ENCODE results near the gene RBFOX2. TPM values are rescaled to one million over a fixed set of nuclear protein-coding genes. Genes with fewer than 3 reads are reported as not detected.

Gene RBFOX2
- total and polyA plus RNA-seq, 2 of the 8 experiments (the other 6 are each of a cell fraction or from before 2014, with no cell fraction given): 121 to 122 TPM

DNA sequence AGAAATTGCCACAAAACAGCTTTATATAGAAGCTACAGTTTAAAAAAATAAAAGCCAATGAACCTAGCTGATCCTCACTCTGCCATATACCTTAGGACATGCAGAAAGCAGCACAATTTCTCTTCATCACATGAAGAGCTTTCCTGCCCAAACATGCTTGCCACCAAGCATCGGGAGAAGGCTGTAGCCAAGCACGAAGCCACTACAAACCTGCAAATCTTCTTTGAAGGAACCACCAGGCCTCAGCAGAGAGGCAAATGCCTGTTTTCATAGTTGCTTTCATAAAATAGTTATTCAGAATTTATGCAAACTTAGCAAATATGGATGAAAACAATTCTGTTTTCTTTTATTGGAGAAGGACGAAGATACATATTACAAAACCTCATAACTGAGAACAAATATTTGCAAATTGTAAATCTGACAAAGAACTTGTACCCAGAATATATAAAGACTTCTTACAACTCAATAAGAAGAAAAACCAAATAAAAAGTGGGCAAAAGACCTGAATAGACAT, 100.3 kb downstream of the RBFOX2 start:
- Histone ChIP-seq H3K56ac (replicated peaks; ENCODE audit: insufficient read length, low read depth, low read length) (no peak overlapping the region), H3K18ac (ENCODE audit: extremely low read depth, low read length) (no peak overlapping the region), H3K4me3 (ENCODE audit: extremely low read depth in 1 of 4, insufficient read depth in 2 of 4, low read depth in 3 of 4, low read length in 4 of 4) (no peak overlapping the region), H3K23me2 (ENCODE audit: low read depth, low read length) (no peaks in the 10 kb centered on the region), H4K5ac (ENCODE audit: insufficient read length, low read depth, low read length) (no peak overlapping the region), H3K9me3 (ENCODE audit: insufficient read depth in 2 of 2, low read depth in 1 of 2, low read length in 1 of 2) (no peaks in the 10 kb centered on the region), H3K9ac (replicated peaks in 1 of 4; ENCODE audit: extremely low read depth in 1 of 4, low read depth in 3 of 4, low read length in 3 of 4) (no peak overlapping the region), H3K4me1 (replicated peaks in 1 of 4; ENCODE audit: control insufficient read depth in 3 of 4, insufficient read depth in 4 of 4, low read length in 3 of 4) (peaks cover 0 to 2% (median 0%) of the 10 kb centered on the region in 4 experiments; a peak in 1 of 7 replicates), H3K27ac (ENCODE audit: low read depth, low read length) (no peak overlapping the region), H4K20me1 (replicated peaks in 1 of 2; ENCODE audit: control insufficient read depth in 1 of 2, insufficient read depth in 2 of 2, low read length in 2 of 2) (peaks cover 0 to 4% of the 10 kb centered on the region in 2 experiments), H4K91ac (replicated peaks; ENCODE audit: insufficient read length, low read length) (no peak overlapping the region), H2BK5ac (ENCODE audit: low read depth, low read length) (no peak overlapping the region), H2BK12ac (ENCODE audit: low read depth, low read length) (no peak overlapping the region), H3K79me1 (ENCODE audit: low read depth, low read length) (no peaks in the 10 kb centered on the region; the same call in 1 of the 2 replicates), H3K4me2 (ENCODE audit: insufficient read depth in 1 of 2, low read depth in 2 of 2, low read length in 2 of 2) (no peak overlapping the region), H3K27me3 (replicated peaks in 1 of 4; ENCODE audit: control insufficient read depth in 3 of 4, extremely low read depth in 1 of 4, insufficient read depth in 3 of 4, low read length in 3 of 4) (no peaks in the 10 kb centered on the region), H2BK15ac (ENCODE audit: low read length) (no peak overlapping the region), H4K8ac (ENCODE audit: extremely low read depth, insufficient read depth, low read length) (no peak overlapping the region), H3K14ac (ENCODE audit: insufficient read length) (no peak overlapping the region), H2BK20ac (ENCODE audit: low read length) (no peak overlapping the region), H3K36me3 (ENCODE audit: control insufficient read depth in 2 of 4, insufficient read depth in 4 of 4, low read length in 3 of 4) (no peaks in the 10 kb centered on the region), H3K79me2 (ENCODE audit: control insufficient read depth in 1 of 2, insufficient read depth in 2 of 2, low read length in 2 of 2) (peaks cover 0 to 45% of the 10 kb centered on the region in 2 experiments; a peak in 3 of 4 replicates), H2AFZ (ENCODE audit: low read length) (no peak overlapping the region), H3K4ac (replicated peaks; ENCODE audit: insufficient read length, low read depth, low read length) (no peak overlapping the region), H2BK120ac (replicated peaks; ENCODE audit: low read depth, low read length) (no peak overlapping the region), H2AK5ac (ENCODE audit: low read depth, low read length) (no peak overlapping the region), H3K23ac (ENCODE audit: insufficient read length) (no peak overlapping the region)
- POLR2A ChIA-PET (ENCODE audit: partially characterized antibody): no interaction called here
- CTCF ChIA-PET (ENCODE audit: partially characterized antibody): interaction anchor here (0.8 to 2.0 kb wide), 8 partner anchors 11 to 209 kb away, joined by 3 to 7 read pairs (median 4); no protein-coding TSS in a partner anchor
- FAIRE-seq (no peak), DNase-seq (ENCODE audit: low read depth in 1 of 2, low spot score in 2 of 2) (no peak)
- WGBS, 2 experiments (ENCODE audit: extremely low coverage in 1 of 2, insufficient coverage in 1 of 2, insufficient read length in 1 of 2, insufficient replicate concordance in 2 of 2, low coverage in 1 of 2, low lambda C conversion rate in 2 of 2, missing lambda C conversion rate in 1 of 2): 83% methylated on average over 3 of the region's 3 CpGs; no CpG with 5 or more reads in 1 of the 2 experiments
- TF ChIP-seq, protein P1, sequence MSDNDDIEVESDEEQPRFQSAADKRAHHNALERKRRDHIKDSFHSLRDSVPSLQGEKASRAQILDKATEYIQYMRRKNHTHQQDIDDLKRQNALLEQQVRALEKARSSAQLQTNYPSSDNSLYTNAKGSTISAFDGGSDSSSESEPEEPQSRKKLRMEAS (IDR thresholded peaks at IDR 0.05): no peak
- no peak for TF ChIP-seq POLR2A (IDR thresholded peaks at IDR 0.05; ENCODE audit: control extremely low read depth in 1 of 2, low read depth in 2 of 2, low read length in 2 of 2)
- no peak for TF ChIP-seq BCL11A (IDR thresholded peaks at IDR 0.05; ENCODE audit: low read depth in 2 of 2, low read length in 2 of 2)
- TF ChIP-seq YY1 (IDR thresholded peaks at IDR 0.05; ENCODE audit: low read depth, low read length): no peak

All from H1 (cell line).